HG02981 (cell line): ENCODE results near the gene CSE1L.
A peak's percentile ranks its signal among the peaks of the same experiment; 100 is the strongest.
"Not testable (repeated sequence)": the region's sequence is repeated elsewhere in the genome, so short reads cannot be mapped to it uniquely, and the experiment has no call there.

Experiments
- ATAC-seq: cut with Tn5 transposase; IDR thresholded peaks from one replicate; pipeline ENCODE4 v1.9.1; 2021; ENCODE audit warnings: mild to moderate bottlenecking, moderate library complexity; ENCODE audit not compliant: unreplicated experiment

CSE1L gene, protein sequence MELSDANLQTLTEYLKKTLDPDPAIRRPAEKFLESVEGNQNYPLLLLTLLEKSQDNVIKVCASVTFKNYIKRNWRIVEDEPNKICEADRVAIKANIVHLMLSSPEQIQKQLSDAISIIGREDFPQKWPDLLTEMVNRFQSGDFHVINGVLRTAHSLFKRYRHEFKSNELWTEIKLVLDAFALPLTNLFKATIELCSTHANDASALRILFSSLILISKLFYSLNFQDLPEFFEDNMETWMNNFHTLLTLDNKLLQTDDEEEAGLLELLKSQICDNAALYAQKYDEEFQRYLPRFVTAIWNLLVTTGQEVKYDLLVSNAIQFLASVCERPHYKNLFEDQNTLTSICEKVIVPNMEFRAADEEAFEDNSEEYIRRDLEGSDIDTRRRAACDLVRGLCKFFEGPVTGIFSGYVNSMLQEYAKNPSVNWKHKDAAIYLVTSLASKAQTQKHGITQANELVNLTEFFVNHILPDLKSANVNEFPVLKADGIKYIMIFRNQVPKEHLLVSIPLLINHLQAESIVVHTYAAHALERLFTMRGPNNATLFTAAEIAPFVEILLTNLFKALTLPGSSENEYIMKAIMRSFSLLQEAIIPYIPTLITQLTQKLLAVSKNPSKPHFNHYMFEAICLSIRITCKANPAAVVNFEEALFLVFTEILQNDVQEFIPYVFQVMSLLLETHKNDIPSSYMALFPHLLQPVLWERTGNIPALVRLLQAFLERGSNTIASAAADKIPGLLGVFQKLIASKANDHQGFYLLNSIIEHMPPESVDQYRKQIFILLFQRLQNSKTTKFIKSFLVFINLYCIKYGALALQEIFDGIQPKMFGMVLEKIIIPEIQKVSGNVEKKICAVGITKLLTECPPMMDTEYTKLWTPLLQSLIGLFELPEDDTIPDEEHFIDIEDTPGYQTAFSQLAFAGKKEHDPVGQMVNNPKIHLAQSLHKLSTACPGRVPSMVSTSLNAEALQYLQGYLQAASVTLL

DNA sequence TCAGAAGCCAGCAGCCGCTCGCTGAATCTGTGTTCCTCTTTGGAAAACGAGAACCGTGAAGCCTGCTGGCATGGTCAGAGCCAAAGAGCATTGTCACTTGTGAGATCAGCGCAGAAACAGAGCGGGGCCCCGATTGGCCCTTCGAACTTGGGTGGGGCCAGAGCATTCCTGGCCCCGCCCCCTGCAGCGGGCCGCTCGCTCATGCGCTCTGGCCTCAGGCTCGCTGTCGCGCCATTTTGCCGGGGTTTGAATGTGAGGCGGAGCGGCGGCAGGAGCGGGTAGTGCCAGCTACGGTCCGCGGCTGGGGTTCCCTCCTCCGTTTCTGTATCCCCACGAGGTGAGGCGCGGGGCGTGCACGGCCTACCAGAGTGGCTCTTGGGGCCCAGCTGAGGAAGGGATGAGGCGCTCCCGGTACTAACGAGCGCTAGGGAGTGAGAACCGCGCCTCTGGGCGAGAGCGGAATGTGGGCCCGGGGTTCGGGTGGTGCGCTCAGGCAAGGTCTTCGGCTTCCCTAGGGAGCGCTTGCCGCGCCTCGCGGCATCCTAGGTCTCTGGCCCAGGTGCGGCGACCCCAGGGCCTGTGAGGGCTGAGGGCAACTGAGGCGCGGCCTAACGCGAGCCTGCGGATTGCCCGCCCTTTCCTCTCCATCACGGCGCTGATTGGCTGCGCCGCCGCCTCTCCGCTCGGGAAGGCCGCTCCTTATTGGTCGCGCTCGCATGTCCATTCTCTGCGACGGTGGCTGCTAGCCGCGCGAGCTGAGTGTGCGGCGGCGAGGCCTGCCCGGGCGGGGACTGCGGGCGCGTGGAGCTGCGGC is at the start of gene CSE1L:
Gene CSE1L, plus strand, starts transcription at position 226 of the 814 bp plus-strand sequence. CDS start 12,152 bp downstream, outside the sequence.
- ATAC-seq, result peak; percentile 87

DNA sequence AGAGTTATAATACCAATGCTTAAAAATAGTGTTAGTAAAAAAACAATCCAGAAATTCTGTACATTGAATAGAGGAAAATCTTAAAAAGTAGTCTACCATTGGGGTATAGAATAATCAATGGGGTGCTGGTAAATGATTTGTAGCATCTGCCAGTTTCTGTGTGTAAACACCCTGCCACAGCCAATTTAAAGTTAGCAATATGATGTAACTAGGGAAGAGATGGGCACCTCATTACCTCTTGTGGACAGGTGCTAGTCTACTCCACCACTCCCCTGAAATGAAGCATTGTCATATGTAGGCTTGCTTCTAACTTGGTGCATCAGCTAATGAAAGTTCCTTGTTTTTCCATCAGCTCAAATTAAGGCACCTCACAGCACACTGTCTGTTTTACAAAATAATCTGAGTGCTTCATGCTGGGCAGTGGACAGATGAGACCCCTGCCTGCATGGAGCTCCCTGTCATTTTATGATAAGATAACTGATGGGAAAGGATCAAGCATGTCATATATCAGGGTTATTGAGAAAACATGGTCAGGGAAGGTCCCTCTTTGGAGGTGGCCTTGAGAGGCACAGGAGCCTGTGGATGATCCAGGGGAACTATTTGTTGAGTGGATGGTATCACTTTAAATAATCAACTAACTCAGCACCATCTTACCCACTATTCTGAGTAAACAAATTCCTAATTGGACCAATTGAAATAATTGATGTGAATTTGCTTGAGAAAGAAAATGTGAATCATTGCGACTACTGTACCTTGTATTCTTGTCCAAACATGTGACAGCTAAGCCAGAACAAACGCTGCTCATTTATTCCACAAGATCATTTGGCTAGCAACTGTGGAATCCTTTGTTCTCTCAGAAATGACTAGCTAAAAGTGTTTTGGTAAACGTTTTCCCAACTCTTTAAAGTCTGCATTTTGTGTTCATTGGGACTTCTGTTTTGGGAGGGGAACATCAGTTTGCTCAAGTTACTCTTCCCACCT is 45.9 kb upstream of the CSE1L start:
- ATAC-seq, result no peak

DNA sequence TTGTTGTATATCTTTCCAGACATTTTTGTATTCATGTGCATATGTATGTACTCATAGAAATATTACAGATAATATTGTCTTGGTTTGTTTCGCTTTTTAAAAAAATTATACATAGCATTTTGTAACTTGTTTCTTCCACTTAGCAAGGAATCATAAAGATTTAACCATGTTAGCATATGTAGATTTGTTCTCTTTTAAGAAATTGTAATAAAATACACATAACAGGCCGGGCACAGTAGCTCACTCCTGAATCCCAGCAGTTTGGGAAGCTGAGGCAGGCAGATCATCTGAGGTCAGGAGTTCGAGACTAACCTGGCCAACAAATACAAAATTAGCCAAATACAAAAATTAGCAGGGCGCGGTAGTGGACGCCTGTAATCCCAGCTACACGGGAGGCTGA is 44.4 kb upstream of the CSE1L start:
- no peak for ATAC-seq

DNA sequence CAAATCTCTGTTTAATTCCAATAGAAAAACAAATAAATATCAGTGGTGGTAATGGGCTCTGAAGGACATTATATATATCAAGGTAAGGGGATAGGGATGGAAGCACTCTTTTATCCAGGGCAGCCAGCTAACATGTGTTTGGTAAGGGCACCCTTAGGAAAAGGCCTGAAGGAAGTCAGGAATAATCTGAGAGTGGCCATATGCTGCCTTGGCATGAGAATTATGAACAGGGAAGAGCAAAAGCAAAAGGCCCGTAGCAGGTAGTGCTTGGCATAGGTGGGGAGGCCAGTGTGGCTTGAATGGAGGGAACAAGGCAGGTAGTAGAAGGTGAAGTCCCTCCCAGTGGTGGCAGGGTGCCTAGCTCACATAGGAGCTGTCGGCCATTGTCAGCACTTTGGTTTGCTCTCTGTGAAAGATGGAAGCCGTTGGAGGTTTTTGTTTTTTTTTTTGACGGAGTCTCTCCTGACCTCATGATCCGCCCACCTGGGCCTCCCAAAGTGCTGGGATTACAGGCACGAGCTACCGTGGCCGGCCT is 39.6 kb upstream of the CSE1L start:
- ATAC-seq, result no peak

DNA sequence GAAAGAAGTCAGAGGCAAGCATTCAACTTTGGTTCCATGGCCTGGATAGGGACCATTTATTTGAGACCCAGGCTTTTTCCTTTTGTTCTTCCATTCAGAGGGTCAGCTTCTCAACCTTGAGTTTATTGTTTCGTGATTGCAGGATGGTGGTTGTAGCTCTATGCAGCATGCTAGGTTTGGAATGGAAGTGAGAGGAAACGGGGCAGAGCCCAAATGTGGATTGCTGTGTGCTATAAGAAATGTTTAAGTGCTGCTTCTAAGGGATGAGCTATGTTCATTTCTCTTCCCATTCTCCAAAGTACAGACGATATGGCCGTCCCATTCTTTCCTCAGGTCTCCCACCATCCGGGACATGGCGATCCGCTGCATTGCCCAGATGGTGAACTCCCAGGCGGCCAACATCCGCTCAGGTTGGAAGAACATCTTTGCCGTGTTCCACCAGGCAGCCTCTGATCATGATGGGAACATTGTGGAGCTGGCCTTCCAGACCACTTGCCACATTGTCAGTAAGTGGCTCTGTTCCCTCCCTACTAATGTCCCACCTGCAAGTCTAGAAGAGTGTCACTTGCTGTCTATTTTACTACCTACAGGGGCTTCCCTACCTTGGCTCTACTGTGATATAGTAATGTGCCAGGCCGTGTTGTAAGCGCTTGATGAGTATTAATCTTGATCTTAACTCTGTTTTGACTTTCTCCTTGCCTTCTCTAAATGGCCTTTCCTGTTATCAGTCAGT is 36.0 kb upstream of the CSE1L start:
- no peak for ATAC-seq

DNA sequence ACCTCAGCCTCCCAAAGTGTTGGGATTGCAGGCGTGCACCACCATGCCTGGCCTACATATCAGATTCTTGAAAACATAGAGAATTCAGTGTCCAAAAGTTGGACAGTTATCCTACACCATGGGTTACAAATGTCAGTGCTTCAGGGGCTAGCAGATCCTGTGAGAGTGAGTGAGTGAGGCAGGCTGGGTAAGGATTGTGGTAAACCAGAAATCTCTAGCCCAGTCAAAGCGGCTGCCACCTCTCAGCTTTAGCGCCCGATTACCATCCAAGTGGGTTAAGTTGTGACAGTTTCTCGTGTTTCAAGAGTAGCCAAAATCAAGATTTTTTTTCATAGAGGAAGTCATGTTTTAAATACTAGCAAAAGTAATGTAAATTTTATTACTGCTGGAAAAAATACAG is 21.9 kb upstream of the CSE1L start:
- no peak for ATAC-seq

DNA sequence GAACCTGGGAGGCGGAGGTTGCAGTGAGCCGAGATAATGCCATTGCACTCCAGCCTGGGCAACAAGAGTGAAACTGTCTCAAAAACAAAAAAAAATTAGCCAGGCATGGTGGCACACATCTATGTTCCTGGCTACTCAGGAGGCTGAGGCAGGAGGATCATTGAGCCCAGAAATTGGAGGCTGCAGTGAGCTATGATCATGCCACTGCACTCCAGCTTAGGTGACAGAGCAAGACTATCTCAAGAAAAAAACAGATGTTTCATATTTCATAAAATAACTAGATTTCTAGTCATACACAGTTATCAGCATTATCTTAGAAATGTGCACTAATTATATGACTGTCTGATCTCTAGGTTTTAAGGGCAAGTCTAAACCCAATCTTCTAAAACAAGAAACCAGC is 17.9 kb upstream of the CSE1L start:
- not testable (repeated sequence) for ATAC-seq

DNA sequence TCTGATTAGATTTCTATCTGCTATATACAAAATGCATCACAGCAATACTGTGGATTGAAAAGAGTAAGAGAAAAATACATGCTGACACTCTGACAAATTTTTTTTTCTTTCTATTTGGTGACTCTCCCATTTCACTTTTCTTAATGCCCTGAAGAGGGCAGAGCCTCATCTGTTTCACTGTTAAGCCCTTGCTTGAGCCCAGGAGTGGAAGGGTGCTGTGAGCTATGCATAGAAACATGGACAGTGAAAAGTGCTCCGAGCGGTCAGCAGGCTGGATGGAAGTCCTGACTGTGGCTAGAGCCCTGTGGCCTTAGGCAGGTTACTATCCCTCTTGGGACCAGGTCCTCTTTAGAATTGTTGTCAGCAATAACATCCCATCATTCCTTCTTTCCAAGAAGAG is 17.4 kb upstream of the CSE1L start:
- ATAC-seq, result no peak

DNA sequence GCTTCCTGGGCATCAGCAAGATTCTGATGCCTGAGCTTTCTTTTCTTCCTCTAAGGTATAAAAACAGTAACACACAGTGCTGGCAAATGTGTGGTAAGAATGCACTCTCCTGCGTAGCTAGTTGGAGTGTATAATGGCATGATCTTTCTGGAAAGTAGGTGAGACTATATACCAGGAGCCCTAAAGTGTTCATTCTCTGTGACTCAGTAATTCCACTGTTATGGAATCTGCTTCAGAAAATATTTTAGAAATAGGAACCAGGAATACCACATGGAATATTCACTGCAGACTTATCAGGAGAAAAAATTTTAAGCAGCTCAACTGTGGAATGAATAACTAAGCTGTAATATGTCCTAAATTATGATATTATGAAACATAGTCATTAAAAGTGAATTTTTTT is 16.9 kb upstream of the CSE1L start:
- ATAC-seq, result no peak

DNA sequence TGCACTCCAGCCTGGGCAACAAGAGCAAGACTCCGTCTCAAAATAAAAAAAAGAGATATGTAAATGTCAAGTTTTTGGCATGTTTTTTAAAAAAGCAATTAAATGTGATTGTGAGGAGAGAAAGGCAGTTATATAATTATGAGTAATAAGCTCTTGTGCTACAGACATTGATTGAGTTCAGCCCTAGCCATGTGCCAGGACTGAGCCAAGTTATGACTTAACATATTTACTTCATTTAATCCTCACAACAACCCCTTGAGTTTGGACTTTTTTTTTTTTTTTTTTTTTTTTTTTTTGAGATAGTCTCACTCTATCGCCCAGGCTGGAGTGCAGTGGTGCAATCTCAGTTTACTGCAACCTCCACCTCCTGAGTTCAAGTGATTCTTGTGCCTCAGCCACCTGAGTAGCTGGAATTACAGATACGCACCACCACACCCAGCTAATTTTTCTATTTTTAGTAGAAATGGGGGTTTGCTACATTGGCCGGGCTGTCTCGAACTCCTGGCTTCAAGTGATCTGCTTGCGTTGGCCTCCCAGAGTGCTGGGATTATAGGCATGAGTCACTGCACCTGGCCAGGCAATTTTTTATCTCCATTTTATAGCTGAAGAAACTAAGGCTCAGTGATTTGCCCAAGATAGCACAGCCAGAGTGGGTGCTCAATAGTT is 15.0 kb upstream of the CSE1L start:
- ATAC-seq, result no peak

DNA sequence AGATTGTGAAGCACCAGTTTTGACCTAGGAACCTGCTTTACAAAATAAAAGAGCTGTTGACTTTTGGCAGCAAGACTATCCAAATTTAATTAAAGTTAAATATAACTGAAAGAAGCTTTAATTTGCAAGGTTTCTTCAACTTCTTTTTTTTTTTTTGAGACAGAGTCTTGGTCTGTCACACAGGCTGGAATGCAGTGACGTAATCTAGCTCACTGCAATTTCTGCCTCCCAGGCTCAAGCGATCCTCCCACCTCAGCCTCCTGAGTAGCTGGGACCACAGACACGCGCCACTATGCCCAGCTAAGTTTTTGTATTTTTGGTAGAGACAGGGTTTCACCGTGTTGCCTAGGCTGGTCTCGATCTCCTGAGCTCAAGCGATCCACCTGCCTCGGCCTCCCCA is 13.7 kb upstream of the CSE1L start:
- ATAC-seq, result no peak

DNA sequence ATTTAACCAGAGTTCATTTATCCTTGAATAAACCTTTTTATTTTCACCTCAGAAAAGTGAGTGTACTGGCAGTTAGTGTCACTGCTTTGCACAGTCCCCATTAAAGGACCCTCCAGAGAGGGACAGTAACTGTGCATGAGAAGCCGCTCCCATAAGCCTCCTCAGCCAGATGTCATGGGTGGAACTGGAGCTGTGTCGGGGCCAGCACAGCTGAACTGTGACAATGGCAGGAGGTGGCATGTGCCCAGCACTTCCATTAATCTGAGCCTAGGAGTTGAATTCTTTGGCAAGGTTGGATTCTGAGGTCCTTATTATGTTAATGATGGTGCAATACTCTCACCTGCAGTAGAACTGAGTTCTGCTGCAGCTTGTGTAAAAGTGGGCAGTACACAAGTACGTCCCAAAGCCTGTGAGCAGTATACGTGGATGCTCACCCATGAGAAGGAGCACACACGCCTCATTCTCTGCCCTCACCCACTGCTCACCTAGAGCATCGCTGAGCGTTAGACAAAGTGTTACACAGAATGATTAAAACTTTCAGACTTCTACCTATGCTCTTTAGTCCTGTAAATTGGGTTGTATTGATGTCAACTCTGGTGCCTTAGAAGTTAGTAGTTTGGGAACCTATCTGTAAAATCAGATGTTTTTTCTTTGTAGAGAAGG is 11.9 kb upstream of the CSE1L start:
- no peak for ATAC-seq

DNA sequence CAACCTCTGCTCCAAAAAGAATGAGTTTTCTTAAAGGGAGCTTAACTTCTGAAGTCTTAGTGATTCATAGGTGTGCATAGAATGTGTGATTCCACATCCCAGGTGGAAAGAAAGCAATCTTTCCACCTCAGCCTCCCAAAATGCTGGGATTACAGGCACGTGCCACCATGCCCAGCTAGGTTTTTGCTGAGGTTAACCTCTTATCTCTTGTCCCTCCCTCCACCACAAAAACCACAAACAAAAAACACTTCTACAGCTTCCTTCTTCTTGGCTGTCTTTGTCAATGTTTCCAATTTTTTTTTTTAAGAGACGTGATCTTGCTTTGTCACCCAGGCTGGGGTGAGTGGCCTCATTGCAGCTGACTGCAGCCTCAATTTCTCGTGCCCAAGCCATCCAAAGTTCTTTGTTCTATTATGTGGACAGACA is 8.1 kb upstream of the CSE1L start:
- ATAC-seq, result no peak

DNA sequence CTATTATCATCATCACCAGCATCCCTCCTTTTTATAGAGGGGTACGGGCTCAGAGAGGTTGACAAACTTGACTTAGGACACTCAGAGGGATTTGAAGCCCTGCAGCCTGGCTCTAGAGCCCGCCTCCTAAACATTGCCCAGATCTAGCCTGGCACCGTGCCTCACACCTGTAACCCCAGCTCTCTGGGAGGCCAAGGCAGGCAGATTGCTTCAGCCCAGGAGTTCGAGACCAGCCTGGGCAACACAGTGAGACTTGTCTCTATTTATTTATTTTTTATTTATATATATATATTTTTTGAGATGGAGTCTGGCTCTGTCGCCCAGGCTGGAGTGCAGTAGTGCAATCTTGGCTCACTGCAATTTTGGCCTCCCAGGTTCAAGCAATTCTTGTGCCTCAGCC is 6.3 kb upstream of the CSE1L start:
- ATAC-seq, result no peak

DNA sequence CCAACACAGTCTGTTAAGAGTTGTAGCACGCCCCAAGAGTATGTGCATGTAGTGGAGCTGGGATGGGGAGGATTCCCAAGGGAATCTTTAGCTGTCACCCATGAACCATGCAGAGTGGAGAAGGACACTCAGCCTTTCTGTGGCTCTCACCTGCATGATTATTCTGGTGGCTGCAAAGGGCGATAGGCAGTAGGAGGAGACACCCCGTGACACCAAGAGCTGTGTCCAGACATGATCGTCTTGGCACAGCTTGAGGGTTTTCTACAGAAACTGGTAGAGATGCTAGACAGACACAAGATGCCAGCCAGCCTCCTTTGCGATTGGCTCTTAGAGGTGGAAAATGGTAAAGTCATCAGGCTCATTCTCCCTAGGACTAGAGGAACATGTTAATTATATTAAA is 3.1 kb upstream of the CSE1L start:
- ATAC-seq, result no peak

DNA sequence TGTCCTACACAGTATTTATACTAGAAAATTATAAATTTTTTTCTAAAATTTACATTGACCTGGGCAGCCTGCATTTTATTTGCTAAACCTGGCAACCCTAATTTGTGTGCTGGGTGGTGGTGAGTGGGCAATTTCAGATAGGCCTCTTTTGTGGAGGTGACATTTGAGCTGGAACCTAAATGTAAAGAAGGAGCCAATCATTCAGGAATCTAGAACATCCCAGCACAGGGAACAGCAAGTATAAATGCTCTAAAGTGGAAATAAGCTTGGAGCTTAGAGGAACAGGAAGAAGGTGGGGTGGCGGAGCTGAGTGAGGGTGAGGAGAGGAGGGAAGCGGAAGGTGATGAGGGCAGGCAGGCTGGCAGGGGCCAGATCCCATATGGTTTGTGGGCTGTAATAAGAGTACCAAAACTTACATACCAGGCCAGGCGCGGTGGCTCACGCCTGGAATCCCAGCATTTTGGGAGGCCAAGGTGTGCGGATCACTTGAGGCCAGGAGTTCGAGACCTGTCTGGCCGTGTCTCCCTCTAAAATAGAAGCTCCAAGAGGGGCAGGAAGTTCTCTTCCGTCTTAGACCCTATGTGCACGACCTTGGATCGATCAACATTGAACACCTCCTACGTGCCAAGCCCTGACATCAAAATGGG is 549 bp upstream of the CSE1L start:
- ATAC-seq, result no peak

DNA sequence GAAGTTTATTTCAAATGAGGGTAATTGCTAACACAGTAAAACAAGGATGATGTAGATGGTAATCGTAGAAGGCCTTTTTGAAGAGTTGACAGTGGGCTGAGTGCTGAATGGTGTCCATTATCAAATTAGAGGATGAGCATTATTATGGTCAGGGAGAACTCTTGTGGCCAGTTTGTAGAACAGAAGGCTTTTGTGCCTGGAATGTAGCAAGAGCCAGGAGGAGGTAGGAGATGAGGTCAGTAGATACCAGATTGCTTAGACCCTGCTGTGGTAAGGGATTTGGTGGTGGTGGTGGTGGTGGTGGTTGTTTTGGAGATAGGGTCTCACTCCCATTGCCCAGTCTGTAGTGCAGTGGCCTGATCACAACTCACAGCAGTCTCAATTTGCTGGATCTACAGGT is 6.2 kb downstream of the CSE1L start:
- ATAC-seq, result no peak
